K562 (cell line): Measurements from ENCODE around the gene SNX1. TPM values are rescaled to one million over a fixed set of nuclear protein-coding genes. Genes with fewer than 3 reads are reported as not detected.

ENCODE experiments used
- EGR1 ChIP-seq: fragments of 450-650 bp; conservative IDR thresholded peaks from 2 replicates; pipeline ENCODE4 v1.6.1; 2017; ENCODE audit warnings: mild to moderate bottlenecking
- EP400 ChIP-seq: fragments of 450-650 bp; IDR thresholded peaks from 2 replicates; pipeline ENCODE4 v1.6.1; 2017; ENCODE audit warnings: antibody characterized with exemption, mild to moderate bottlenecking, moderate library complexity
- FOXA1 ChIP-seq: fragments of 450-650 bp; IDR thresholded peaks from 2 replicates; pipeline ENCODE4 v1.6.1; 2016; ENCODE audit warnings: mild to moderate bottlenecking, borderline replicate concordance
- FOXK1 ChIP-seq: sonication (generic); formaldehyde crosslinking; IDR thresholded peaks from 2 replicates; pipeline ENCODE4 v1.8.0; 2022; ENCODE audit warnings: missing genetic modification reagents, mild to moderate bottlenecking, borderline replicate concordance
- GATAD2A ChIP-seq: fragments of 450-650 bp; IDR thresholded peaks from 2 replicates; pipeline ENCODE4 v1.6.1; 2017
- HDAC2 ChIP-seq: fragments of 450-650 bp; IDR thresholded peaks from 2 replicates; pipeline ENCODE4 v1.6.1; 2016; ENCODE audit warnings: mild to moderate bottlenecking
- HINFP ChIP-seq: fragments of 450-650 bp; conservative IDR thresholded peaks from 2 replicates; pipeline ENCODE4 v1.6.1; 2016; ENCODE audit warnings: missing genetic modification characterization, low read depth, mild to moderate bottlenecking, control low read depth, missing compliant biosample characterization
- IRF9 ChIP-seq: fragments of 450-650 bp; IDR thresholded peaks from 2 replicates; pipeline ENCODE4 v1.6.1; 2016; ENCODE audit warnings: missing biosample characterization, missing genetic modification characterization
- KAT7 ChIP-seq: sonication (generic); formaldehyde crosslinking; IDR thresholded peaks from 2 replicates; pipeline ENCODE4 v1.8.0; 2022; ENCODE audit warnings: missing genetic modification reagents, mild to moderate bottlenecking, borderline replicate concordance
- KDM5B ChIP-seq: fragments of 200-600 bp; sonication (generic); IDR thresholded peaks from 2 replicates; pipeline ENCODE4 v1.6.1; 2012; ENCODE audit warnings: low read depth, mild to moderate bottlenecking, moderate library complexity, low read length, control low read depth, inconsistent platforms; ENCODE audit not compliant: insufficient replicate concordance
- KLF1 ChIP-seq: fragments of 450-650 bp; IDR thresholded peaks from 2 replicates; pipeline ENCODE4 v1.6.1; 2016; ENCODE audit warnings: missing genetic modification characterization, missing compliant biosample characterization
- MAFG ChIP-seq: fragments of 450-650 bp; conservative IDR thresholded peaks from 2 replicates; pipeline ENCODE4 v1.6.1; 2016; ENCODE audit warnings: missing genetic modification characterization, missing compliant biosample characterization
- NFE2 ChIP-seq: IDR thresholded peaks from 2 replicates; pipeline ENCODE4 v1.6.1; 2014; ENCODE audit warnings: antibody characterized with exemption, low read depth
- NR2F6 ChIP-seq: fragments of 450-650 bp; formaldehyde crosslinking; IDR thresholded peaks from 2 replicates; pipeline ENCODE4 v1.4.0; 2020; ENCODE audit warnings: mild to moderate bottlenecking
- PHF20 ChIP-seq: fragments of 450-650 bp; IDR thresholded peaks from 2 replicates; pipeline ENCODE4 v1.6.1; 2018; ENCODE audit not compliant: partially characterized antibody
- PYGO2 ChIP-seq: fragments of 450-650 bp; IDR thresholded peaks from 2 replicates; pipeline ENCODE4 v1.6.1; 2016; ENCODE audit warnings: mild to moderate bottlenecking, missing genetic modification characterization, moderate library complexity, missing compliant biosample characterization
- SIN3A ChIP-seq, 2 experiments: fragments of 150-350 bp in 1 of 2; IDR thresholded peaks; 2 replicates each; pipeline ENCODE4 v1.6.1; 2011 to 2016; ENCODE audit warnings: borderline replicate concordance in 2 of 2, low read depth in 2 of 2, low read length in 2 of 2, mild to moderate bottlenecking in 2 of 2, moderate library complexity in 2 of 2; ENCODE audit not compliant: control insufficient read depth in 1 of 2
- SP1 ChIP-seq: sonication (generic); formaldehyde crosslinking; IDR thresholded peaks from 2 replicates; pipeline ENCODE4 v1.8.1; 2022; ENCODE audit warnings: mild to moderate bottlenecking, missing genetic modification reagents
- SRSF3 ChIP-seq: fragments of 200-400 bp; formaldehyde crosslinking; IDR thresholded peaks from 2 replicates; pipeline ENCODE4 v1.6.1; 2016; ENCODE audit warnings: mild to moderate bottlenecking, low read length, moderate library complexity; ENCODE audit not compliant: insufficient read depth
- ZBTB43 ChIP-seq: sonication (generic); formaldehyde crosslinking; IDR thresholded peaks from 2 replicates; pipeline ENCODE4 v1.8.0; 2023; ENCODE audit warnings: mild to moderate bottlenecking, missing genetic modification reagents
- ZNF217 ChIP-seq: sonication (generic); formaldehyde crosslinking; IDR thresholded peaks from 2 replicates; pipeline ENCODE4 v1.8.0; 2022; ENCODE audit warnings: mild to moderate bottlenecking, missing genetic modification reagents
- ZNF23 ChIP-seq: fragments of 250-450 bp; sonication (Bioruptor Pico); IDR thresholded peaks from 2 replicates; pipeline ENCODE4 v1.4.0; 2020; ENCODE audit warnings: mild to moderate bottlenecking
- ZNF449 ChIP-seq: fragments of 250-450 bp; sonication (Bioruptor Pico); IDR thresholded peaks from 2 replicates; pipeline ENCODE4 v1.8.0; 2022; ENCODE audit warnings: moderate library complexity, mild to moderate bottlenecking, inconsistent platforms
- ZZZ3 ChIP-seq: fragments of 450-650 bp; IDR thresholded peaks from 2 replicates; pipeline ENCODE4 v1.6.1; 2016; ENCODE audit warnings: antibody characterized with exemption, mild to moderate bottlenecking, moderate library complexity
- polyA plus RNA-seq, 8 experiments: library from polyadenylated mRNA; depleted of rRNA in 4 of 8; stranded (reverse) in 5 of 8; unstranded in 3 of 8; fragments of >200 nt; fragmentation: Nextera tagmentation in 2 of 8; fragmentation: Illumina TruSeq in 1 of 8; extraction: Ambion mirVana in 2 of 8; extraction: Trizol in 1 of 8; gene quantifications; 2 replicates each; pipeline versions ENCODE4 v1.2.1 to v1.2.3, GENCODE V29; 2011 to 2014; ENCODE audit warnings: inconsistent platforms in 1 of 8, missing spikeins in 1 of 8
- total RNA-seq, 7 experiments: library from RNA; depleted of rRNA in 6 of 7; stranded (reverse); fragments of >200 nt in 6 of 7; fragmentation: Illumina TruSeq in 2 of 7; extraction: Trizol in 2 of 7; gene quantifications; 2 replicates each; pipeline versions ENCODE4 v1.2.1 to v1.2.3, GENCODE V29; 2011 to 2021; ENCODE audit warnings: low replicate concordance in 1 of 7

The SNX1 gene
- total and polyA plus RNA-seq, 9 of the 15 experiments (the other 6 are each of a cell fraction or from before 2014, with no cell fraction given): 11.0 to 105 (median 59.9) TPM

- 0 out of 2 replicates have a peak, but pooled peaks have one; percentile 32 for TF ChIP-seq SP1 (CRISPR knock-in tag)
- no peak for TF ChIP-seq HDAC2
- TF ChIP-seq MAFG (tag): no peak
- no peak for TF ChIP-seq FOXA1
- TF ChIP-seq EP400: no peak; the same call in 1 of the 2 replicates
- TF ChIP-seq FOXK1 (CRISPR knock-in tag): no peak
- no peak for TF ChIP-seq ZBTB43
- TF ChIP-seq IRF9 (tag): no peak
- no peak for TF ChIP-seq ZNF23
- no peak for TF ChIP-seq EGR1
- no peak for TF ChIP-seq SIN3A (IDR thresholded peaks at IDR 0.05; ENCODE audit: borderline replicate concordance in 2 of 2, control insufficient read depth in 1 of 2, low read depth in 2 of 2, low read length in 2 of 2)
- TF ChIP-seq HINFP (tag): no peak
- no peak for TF ChIP-seq ZZZ3
- no peak for TF ChIP-seq NR2F6 (CRISPR knock-in tag)
- no peak for TF ChIP-seq PYGO2 (tag)
- TF ChIP-seq GATAD2A: no peak
- TF ChIP-seq KDM5B: peak; percentile 37
- no peak for TF ChIP-seq NFE2
- TF ChIP-seq KLF1 (tag): no peak
- no peak for TF ChIP-seq ZNF449 (CRISPR knock-in tag)
- TF ChIP-seq ZNF217 (CRISPR knock-in tag): no peak
- TF ChIP-seq SRSF3: no peak
- TF ChIP-seq KAT7 (CRISPR knock-in tag): no peak
- TF ChIP-seq PHF20: no peak
Measured at GRCh38 chr15:64153480-64154367, 57.9 kb downstream of the SNX1 start (continued).
